HG03135 (cell line): Measurements from ENCODE around the gene PRMT7.

Experiments
- ATAC-seq: cut with Tn5 transposase; IDR thresholded peaks from one replicate; pipeline ENCODE4 v1.9.1; 2021; ENCODE audit warnings: mild to moderate bottlenecking, moderate library complexity; ENCODE audit not compliant: unreplicated experiment

PRMT7 gene

DNA sequence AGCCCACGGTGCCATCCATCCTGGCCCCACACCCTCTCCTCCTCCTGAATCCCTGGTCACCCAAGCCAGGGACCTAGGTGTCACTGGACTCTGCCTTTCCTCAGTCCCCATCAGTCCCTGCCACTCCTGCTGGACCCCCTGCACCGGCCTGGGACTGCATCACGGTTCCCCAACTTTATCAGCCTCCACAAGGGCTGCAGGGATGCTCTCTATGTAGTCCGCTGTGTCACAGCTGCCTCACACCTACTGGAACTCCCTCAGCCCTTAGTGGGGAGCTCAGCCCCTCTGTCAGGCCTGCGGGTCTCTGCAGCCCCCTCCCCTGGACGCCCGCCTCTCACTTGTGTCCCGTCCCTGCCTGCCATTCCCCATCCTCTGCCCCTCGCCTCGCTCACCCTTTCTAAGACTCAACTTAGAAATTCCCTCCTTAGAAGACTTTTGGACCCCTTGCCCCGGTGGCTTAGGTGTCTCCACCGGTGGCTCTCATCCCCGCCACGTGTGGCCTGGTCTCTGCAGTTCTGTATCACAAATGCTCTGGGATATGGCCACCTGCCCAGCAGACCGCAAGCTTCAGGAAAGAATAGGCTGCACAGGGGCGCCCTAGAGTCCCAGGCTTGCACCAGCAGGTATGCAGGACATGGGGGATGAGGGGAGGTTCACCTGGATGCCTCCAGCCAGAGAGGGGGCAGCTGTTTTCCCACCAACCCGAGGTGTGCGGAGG, 62.9 kb downstream of the PRMT7 start:
- no peak for ATAC-seq

DNA sequence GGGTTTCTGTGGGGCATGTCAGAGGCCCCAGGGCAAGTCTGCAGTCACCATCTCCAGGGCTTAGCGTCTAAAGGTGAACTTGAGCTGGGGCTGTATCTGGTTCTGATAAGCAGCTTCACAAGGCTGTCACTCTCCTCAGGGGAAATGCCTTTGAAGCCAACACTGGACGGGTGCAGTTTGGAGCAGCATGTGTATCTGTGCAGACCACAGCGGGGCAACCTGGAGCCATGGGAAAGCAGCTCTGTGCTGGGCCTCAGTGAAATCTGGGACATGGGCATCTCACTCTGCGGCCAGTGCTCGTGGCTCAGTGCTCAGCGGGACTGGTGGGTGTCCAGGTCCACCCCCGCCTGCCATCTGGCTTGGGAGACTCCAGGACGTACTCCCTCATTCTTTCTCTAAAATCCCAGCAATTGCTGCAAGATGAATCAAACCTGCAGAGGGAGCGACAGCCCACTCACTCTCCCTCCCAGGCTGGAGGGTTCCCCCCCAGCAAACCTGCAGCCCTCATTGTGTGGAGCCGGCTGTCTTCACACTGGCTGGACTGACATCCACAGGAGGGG, 63.5 kb downstream of the PRMT7 start:
- no peak for ATAC-seq

DNA sequence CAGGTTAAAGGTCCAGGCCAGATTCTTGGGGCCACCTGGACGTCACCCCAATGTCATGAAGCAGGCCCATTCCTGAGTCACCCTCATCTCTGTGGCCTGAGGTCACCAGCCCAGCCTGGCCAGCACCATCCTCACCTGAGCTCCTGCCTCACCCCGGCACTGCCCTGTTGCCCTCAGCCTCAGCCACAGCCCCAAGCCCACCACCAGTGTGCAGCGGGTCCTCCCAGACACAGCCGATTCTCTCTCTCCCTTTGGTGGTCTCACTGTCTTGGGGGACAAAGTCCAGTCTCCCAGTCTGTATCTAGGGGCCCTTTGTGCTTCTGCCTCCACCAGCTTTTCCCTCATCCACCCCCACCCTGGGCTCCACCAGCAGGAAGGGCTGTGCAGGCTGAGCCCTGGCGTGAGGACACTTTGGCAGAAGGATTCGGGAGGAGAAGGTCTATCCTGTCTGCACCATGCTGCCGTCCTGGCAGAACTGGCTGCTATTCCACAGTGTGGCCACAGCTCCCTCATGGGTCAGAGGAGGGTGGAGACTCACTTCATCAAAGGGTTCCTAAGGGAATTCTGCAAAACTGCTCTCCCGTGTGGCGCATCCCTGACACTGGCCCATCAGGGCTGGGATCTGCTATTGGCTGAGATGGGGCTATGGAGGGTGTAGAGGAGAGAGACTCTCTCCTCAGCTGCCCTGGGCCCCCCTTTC, 64.3 kb downstream of the PRMT7 start:
- ATAC-seq: no peak

DNA sequence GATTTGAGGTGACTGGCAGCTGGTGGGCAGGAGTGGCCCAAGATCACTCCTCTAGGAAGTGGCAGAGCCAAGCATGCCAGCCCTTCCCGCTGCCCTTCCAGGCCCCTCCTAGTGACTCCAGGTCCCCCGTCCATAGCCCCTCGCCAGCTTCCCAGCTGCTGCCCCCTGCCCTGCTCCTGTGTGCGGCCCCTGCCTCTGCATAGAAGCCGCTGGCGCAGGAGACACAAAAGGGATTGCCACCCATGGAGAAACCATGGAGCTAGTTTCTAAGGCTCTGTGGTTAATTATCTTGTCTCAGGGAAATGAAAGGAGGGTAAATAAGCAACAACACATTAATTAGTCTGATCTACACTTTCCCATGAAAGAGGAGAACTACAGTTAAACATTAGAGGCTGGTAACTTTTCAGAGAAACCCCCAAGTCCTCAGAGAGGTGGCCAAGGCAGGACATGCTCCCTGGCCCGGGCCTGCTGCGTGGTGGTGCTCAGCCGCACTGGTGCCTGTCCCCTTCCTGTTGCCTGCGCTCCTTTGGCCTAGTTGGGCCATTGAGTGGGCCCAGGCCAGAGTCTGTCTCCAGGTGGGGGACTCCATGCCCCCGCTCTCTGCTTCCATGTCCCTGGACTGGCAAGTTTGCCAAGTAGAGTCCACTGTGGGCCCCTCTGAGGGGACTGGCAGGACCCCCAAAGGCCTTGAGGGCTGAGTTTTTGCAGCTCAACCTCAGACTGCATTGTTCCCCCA, 65.2 kb downstream of the PRMT7 start:
- ATAC-seq: no peak

DNA sequence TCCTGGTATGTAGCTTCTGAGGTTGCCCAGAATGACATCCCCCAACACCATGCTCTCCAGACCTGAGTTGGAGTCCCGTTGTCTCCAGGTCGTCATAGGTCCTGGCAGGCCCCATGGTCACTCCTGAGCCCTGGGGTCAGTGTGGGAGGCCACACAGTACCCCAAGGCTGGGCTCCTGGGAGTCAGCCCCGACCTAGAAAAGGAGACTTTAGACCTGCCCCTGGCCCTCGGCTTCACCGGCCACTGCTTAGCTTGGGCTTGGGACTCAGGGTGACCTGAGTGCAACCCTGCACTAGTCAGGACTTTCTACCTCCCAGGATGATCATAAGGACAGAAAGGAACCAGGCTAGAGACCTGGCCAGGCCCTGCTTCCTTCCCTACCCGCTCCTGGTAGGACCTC, 65.8 kb downstream of the PRMT7 start:
- no peak for ATAC-seq

DNA sequence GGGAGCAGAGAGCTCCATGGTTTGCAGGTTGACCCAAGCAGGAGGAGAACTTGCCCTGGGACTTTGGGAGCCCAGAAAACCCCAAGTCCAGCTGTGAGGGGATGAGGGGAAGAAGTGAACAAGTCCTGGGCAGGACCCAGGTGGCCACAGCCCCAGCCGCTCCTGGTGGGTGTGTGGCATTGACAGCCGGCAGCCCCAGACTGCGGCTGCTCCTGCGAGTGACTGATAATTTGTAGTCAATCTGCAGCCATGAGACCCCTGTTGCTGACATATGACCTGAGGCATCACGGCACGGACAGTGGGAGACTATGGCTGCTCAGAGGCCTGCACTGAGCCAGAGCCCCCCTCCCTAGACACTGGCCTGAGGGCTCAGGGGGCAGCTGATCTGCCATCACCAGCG, 66.4 kb downstream of the PRMT7 start:
- ATAC-seq: no peak

DNA sequence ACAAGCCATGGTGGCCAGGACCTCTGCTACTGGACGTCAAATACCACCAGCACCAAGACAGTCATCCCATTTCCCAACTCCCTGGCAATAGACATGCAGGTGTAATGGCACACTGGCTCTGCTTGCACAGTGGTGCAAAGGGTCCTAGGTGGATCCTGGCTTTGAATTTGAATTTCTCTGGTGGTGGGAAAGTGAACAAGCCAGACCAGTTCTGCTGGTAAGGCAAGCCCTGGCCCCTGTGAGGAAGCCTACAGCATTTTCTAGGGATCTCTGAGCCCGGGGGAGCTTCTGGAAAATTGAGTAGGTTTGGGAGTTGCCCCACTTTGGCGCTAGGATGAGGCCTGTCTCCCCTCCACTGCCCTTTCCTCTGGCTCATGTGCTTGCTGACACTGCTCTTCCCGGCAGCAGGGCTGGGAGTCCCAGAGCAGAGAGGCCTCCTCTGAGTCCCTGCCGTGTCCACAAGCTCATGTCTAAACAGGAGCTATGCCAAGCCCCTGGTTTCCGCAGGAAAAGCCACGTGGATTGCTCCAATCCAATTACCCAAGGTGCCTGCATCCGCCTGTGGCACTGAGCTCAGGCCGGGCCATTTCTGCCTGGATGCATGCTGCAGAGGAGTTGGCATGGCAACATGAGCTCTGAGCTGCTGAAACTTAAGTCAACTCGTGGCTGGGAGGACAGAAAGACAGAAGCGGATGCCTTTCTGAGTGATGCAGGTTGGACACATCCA, 67.0 kb downstream of the PRMT7 start:
- ATAC-seq: no peak

DNA sequence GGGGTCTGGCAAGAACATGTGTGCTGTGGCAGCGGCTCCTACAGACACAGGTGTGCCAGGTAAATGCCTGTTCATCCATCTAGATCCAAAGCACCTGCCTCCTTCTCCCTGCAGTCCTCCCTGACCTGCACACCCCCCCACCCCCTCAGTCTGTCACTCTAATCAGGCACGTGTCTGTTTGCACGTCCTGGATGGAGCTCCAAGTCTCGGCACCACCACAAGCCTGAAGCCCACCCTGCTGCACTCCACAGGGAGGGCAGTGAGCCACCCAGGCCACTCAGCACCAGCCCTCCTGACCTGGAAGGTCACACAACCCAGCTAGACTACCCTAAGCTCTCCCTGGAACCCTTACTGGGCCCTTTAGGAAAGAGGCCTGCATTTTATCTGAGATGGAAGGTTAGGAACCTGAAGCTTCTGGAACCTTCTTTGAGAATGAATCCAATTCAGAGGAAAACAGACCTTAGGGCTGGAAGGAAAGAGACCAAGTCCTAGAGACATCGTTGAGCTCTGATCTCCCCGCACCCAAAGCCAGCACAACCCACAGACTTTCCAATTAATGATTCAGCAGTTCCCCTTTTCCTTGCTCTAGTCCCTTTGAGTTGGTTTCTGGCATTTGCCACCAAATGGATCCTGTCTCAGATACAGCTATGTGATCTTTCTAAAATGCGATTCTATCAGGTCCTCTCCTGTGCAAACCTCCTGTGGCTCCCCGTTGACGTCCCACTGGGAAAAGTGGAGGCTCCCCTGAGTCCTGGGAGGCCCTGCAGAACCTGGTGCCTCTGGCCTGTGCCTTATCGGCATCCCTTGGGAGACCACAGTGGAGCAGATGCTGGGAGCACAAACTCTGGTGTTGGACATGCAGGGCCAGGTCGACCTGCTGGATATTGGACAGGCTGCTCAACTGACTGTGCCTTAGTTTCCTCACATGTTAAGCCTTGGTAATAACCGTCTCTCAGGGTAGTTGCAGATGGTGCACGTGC, 67.9 kb downstream of the PRMT7 start:
- no peak for ATAC-seq

DNA sequence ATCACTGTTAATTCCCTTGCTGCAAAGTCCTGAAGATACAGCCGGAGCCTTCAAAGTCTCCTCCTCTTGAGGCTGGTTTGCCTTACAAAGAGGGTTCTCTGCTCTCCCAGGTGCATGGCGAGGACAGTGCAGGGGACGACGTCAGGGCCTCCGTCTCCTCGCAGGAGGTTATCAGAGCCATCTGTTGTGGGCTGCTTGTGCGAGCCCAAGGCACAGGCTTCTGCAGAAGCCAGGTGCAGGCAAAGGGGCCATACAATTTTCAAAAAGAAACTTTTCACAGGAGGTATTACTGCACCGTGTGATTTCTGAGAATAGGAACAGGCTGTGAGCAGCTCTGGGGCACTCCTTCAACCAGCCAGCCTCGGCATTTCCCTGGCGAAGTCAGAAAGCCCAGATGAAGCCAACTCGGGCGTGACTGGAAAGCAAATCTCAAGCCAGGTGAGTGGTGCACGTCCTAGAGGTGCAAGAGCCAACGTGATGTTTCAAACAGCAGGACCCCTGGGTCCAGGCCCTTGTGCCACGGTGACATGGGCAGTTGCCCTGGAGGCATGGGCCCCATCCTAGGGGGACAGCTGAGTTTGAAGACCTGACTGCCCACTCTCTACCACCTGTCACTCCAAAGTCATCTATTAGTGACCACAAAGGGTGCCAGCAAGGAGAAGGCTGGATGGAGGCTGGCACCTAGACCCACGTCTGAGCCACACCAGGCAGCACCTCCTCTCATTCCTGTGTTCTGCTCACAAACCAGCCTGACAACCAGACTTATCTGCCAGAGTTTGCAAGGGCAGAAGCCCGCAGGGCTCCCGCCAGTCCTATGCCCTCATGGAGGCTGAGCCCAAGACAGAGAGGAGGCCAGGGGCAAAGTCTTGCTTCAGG, 68.9 kb downstream of the PRMT7 start:
- ATAC-seq: no peak

DNA sequence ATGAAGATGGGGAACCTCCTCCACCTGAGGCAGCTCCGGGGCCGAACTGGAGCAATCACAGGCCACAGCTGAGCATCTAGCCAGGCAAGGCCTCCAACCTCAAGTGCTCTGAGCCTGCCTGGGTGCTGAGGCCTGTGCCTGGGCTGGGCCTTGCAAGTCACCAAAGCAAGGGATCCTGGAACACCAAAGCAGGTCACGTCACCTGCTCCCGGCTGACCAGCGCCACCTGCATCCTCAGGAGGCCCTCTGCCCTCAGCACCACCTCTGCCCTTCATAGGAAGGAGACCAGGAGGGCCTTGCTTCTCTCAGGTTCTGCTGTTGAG, 69.5 kb downstream of the PRMT7 start:
- no peak for ATAC-seq

DNA sequence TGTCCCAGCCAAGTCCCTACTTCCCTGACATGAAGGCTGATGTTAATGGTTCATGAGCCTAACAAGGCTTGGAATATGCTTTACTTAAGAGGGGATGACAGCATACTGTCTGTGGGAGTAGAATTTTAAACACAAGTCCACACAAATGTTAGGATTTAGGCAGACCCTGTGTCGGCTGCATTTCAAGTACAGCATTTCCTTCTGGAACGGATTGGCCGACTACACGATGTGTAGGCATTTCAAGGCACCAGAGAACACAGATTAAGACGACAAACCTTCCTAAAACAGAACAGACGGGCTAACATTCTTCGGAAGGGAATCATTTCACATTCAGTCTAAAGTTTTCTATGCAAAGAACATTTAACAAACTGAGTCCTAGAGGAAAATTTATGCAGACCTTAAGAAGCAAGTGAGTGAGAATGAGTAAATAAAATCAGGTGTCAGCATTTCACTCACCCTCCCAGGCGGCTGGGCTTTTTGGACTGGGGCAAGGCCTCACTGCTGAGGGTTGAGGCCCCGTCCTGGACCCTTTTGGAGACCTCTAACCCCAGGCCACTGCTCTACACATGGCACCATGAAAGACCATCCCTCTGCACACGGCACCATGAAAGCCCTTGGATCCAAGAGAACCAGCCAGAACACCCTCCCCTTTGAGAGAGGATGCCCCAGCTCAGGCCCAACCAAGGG, 70.0 kb downstream of the PRMT7 start:
- no peak for ATAC-seq

DNA sequence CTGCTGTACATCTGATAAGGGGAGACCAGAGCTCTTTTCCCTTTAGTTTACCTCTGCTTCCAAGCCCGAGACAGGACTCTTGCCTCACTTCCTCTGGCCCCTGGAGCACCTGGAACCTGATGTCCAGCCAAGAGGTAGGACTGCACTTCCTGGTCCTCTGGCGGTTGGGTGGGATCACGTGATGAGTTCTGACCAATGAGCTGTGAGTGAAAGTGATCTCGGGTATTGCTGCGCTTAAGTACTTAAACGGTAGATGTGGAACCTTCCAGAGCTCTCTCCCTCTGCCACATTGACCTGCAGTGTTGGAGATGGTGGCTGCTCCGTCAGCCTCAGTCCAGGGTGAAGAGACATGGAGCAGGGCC, 70.5 kb downstream of the PRMT7 start:
- no peak for ATAC-seq

DNA sequence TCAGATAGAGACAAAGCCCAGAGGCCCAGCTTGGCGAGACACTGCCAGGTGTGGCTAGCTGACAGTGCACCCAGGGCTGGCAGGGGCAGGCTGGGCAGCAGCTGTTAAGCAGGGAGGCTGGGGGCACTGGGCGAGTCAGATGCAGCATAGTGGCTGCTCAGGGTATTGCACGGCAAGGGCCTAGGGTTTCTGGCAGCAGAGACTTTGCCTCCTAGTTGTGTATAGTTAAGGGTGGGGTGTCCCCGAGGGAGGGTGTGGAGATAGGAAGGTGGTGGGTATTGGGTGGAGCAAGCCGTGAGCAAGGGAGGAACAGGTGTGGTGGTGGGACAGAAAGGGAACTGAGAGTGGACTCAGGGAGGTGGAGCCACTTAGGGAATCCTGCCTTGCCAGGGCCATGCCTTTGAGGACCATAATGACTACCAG, 71.5 kb downstream of the PRMT7 start:
- no peak for ATAC-seq

DNA sequence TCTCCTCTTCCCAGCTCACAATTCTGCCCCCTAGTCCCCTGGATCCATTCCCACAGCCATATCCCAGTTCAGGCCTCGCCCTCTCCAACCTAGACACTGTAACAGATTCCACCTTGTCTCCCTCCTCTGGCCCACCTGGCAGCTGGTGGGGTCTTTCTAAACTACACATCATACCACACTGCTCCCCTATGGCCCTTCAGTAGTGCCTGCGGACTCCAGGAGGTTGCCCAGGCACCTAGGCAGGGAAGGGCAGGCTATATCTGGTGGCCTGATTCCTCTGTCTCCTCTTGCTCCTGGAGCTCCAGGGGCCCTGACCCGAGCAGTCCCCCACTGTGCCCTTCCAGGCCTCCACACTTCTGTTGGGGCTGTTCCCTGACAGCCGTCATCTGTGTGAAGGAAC, 73.0 kb downstream of the PRMT7 start:
- ATAC-seq: no peak

DNA sequence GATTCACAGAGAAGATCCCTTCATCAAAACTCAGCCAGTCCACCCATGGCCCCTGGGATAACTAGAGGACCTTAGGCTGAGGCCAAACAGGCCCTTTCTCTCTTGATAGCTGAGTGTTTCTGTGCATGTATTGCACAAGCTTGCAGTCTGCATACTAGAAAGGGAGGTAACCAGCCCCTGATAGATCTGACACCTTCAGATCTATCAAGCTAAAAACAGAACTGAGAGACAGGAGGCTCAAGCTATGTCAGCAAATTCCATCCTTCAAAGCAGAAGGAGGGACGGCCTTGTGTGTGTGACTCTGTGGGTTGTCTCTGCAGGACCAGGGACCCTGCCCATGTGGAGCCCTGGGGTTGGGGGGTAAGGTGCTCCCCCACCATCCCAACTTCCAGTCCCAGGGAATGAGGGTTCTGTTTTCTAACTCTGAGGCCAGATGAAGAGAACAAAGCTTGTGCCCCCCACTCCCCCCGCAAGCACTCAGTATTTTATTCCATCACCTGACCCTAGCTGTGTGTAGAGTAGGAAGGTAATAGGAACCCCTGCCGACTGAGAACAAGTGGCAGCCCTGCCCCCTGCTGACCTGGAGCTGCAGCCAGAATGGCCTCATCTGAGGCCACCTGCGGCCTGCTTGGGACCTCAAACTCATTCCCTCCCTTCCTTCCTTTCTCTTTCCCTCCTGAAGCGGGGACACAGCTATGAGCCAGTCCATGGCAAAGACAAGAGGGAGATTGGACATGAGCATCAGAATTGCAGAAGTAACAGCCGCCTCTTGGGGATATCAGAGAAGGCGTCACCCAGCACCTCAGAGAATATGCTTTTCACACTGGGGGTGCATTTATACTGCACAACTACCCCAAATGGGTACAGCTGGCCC, 73.7 kb downstream of the PRMT7 start:
- no peak for ATAC-seq

DNA sequence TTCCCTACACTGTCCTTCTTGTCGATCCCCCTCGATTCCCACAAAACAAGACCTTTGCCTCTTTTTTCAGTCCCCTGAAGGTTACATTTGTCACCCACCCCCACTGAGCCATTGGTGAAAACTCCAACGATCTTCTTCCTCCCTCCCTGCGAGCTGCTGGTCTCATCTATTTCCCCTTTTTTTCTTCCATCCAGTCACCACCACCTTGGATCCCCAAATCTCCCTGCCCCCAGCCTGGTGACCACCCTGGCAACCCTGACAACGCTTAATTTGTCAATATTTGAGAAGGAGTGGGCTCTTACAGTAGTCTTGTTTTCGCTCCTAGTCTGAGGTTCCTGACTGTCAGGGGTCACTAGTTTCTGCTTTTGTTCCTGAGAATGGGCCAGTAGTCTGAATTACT, 74.6 kb downstream of the PRMT7 start:
- ATAC-seq: no peak

DNA sequence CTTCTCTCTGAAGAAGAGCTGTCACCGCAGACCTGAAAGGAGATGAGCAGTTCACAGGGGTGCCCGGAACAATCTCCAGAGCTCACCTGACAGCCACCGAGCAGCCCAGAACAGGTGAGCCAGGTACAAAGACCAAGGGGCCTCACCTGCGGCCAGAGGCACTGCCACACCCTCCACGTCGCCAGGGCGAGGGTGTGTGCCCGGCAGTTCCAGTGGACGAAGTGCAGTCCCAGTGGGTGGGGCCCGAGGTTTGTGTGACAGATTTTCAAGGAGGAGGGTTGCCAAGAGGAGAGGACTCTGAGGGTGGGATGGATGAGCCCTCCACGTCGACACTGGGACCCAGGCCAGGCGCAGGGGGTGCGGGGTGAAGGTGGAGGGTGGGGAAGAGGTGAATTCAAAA, 75.8 kb downstream of the PRMT7 start:
- ATAC-seq: no peak

DNA sequence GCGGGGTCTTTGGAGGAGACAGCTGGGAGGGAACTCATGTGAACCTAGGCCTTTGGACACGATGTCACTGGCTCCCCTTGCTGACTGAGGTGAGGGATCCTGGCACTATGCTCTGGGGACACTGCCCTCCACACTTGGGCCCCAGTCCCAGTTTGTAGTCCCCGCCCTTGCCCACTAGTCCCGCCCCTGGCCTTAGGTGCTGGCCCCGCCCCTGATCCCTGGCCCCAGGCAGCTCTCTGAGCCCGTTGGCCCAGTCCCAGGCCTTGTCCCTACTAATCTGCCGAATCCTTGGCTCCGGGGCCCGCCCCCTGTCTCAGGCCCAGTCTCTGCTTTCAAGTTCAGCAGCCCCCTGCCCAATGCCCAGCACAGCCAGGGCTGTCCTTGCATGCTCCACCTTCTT, 76.5 kb downstream of the PRMT7 start:
- no peak for ATAC-seq
